PC-3 (cell line): Measurements from ENCODE around the gene IL18RAP. TPM values are rescaled to one million over a fixed set of nuclear protein-coding genes. Genes with fewer than 3 reads are reported as not detected.

Experiments used
- ATAC-seq: fragments of 200-7000 bp; cut with Tn5 transposase; 2 replicates; pipeline ENCODE4 v1.9.1; 2020; ENCODE audit warnings: mild to moderate bottlenecking, moderate library complexity
- BruUV-seq: library from RNA; stranded (reverse); fragments of 400-500 nt; replicated peaks from 2 replicates; lab custom pipeline; 2021; lab: Mats Ljungman, UMichigan
- CTCF ChIA-PET: fragments of 300-600 bp; sonication (Branson Sonifier 250); formaldehyde crosslinking; loops from one replicate; lab custom pipeline; 2022; ENCODE audit warnings: antibody characterized with exemption; lab: Charles Lee
- POLR2A ChIA-PET: fragments of 300-600 bp; sonication (Branson Sonifier 250); formaldehyde crosslinking; loops from one replicate; lab custom pipeline; 2022; ENCODE audit warnings: antibody characterized with exemption; ENCODE audit not compliant: unreplicated experiment; lab: Charles Lee
- DNase-seq: peaks from one replicate; pipeline ENCODE4 v3.0.0-alpha.2; 2015
- H2AFZ ChIP-seq: fragments of 300-600 bp; sonication (generic); 2 replicates; pipeline ENCODE4 v1.6.0; 2016; ENCODE audit warnings: antibody characterized with exemption, low read length
- H3F3A ChIP-seq: fragments of 300-600 bp; sonication (generic); one replicate; pipeline ENCODE4 v1.6.0; 2017; ENCODE audit warnings: antibody characterized with exemption, low read length, control low read depth, mild to moderate bottlenecking; ENCODE audit not compliant: unreplicated experiment
- H3K27ac ChIP-seq: fragments of 300-600 bp; sonication (generic); 2 replicates; pipeline ENCODE4 v1.5.1; 2016; ENCODE audit warnings: mild to moderate bottlenecking, low read length
- H3K27me3 ChIP-seq: fragments of 300-600 bp; sonication (generic); 2 replicates; pipeline ENCODE4 v1.6.1; 2016; ENCODE audit warnings: low read length, mixed read lengths
- H3K36me3 ChIP-seq: fragments of 300-600 bp; sonication (generic); 2 replicates; pipeline ENCODE4 v1.6.1; 2016; ENCODE audit warnings: low read depth, mixed run types, low read length, mixed read lengths
- H3K4me1 ChIP-seq: fragments of 300-600 bp; sonication (generic); 2 replicates; pipeline ENCODE4 v1.5.1; 2016; ENCODE audit warnings: low read length; ENCODE audit not compliant: insufficient read depth
- H3K4me2 ChIP-seq: fragments of 300-600 bp; sonication (generic); 2 replicates; pipeline ENCODE4 v1.6.0; 2016; ENCODE audit warnings: low read length
- H3K4me3 ChIP-seq: fragments of 300-600 bp; sonication (generic); 2 replicates; pipeline ENCODE4 v1.5.1; 2016; ENCODE audit warnings: mild to moderate bottlenecking, low read length, mixed read lengths
- H3K79me2 ChIP-seq: fragments of 300-600 bp; sonication (generic); 2 replicates; pipeline ENCODE4 v1.6.1; 2017; ENCODE audit warnings: low read length, mixed read lengths
- H3K9ac ChIP-seq: fragments of 300-600 bp; sonication (generic); 2 replicates; pipeline ENCODE4 v1.6.0; 2016; ENCODE audit warnings: mild to moderate bottlenecking, low read length
- H3K9me2 ChIP-seq: fragments of 300-600 bp; sonication (generic); replicated peaks from 2 replicates; pipeline ENCODE4 v1.6.1; 2016; ENCODE audit warnings: mixed run types, low read length, mixed read lengths
- H3K9me3 ChIP-seq: fragments of 300-600 bp; sonication (generic); 2 replicates; pipeline ENCODE4 v1.6.1; 2016; ENCODE audit warnings: low read length, mixed read lengths
- H4K20me1 ChIP-seq: fragments of 300-600 bp; sonication (generic); 2 replicates; pipeline ENCODE4 v1.6.1; 2016; ENCODE audit warnings: low read length, mixed read lengths
- CTCF ChIP-seq: fragments of 300-600 bp; sonication (generic); conservative IDR thresholded peaks from 2 replicates; pipeline ENCODE4 v1.5.1; 2017; ENCODE audit warnings: antibody characterized with exemption, low read depth, mild to moderate bottlenecking, low read length
- EZH2 ChIP-seq: fragments of 300-600 bp; sonication (generic); IDR thresholded peaks from one replicate; pipeline ENCODE4 v1.6.1; 2017; ENCODE audit warnings: antibody characterized with exemption, mild to moderate bottlenecking, low read length; ENCODE audit not compliant: unreplicated experiment
- EZH2phosphoT487 ChIP-seq: fragments of 300-600 bp; sonication (generic); IDR thresholded peaks from 2 replicates; pipeline ENCODE4 v1.6.1; 2018; ENCODE audit warnings: mild to moderate bottlenecking, antibody characterized with exemption, low read length, borderline replicate concordance
- intact Hi-C: fragments of 100-400 bp; cut with micrococcal nuclease; formaldehyde crosslinking; loops from 2 replicates; pipeline ENCODE4 v1.9.0; 2023
- total RNA-seq: library from RNA; depleted of rRNA; stranded (reverse); fragments of >200 nt; gene quantifications from 2 replicates; pipeline ENCODE4 v1.2.3, GENCODE V29; 2014

Gene IL18RAP
- total RNA-seq, 1 experiment from 2014 or later: not detected

- no peaks in the 10 kb centered on the region for H4K20me1 ChIP-seq
- H3K79me2 ChIP-seq: no peaks in the 10 kb centered on the region
- intact Hi-C loops: loop anchor here (1.0 kb wide), 3 partner anchors 143 to 333 kb away; no protein-coding TSS in a partner anchor
- ATAC-seq (no peak), DNase-seq (no peak)
- no peak overlapping the region for H3K9ac ChIP-seq
- H3F3A ChIP-seq: no peaks in the 10 kb centered on the region
- no peaks in the 10 kb centered on the region for H3K27me3 ChIP-seq
- ChIA-PET POLR2A (no interaction called here), CTCF (interaction anchor here (0.6 to 1.4 kb wide), 3 partner anchors 11 to 142 kb away, joined by 3 to 7 read pairs (median 3); no protein-coding TSS in a partner anchor)
- peak overlapping the region; percentile 36; the same call in 1 of the 2 replicates for H3K4me2 ChIP-seq
- TF ChIP-seq CTCF (no peak), EZH2 (no peak), EZH2phosphoT487 (no peak)
- no peaks in the 10 kb centered on the region for H3K36me3 ChIP-seq
- no peaks in the 10 kb centered on the region for H3K9me3 ChIP-seq
- BruUV-seq: no TSS peak
- H3K9me2 ChIP-seq: no peaks in the 10 kb centered on the region
- H3K4me3 ChIP-seq: no peak overlapping the region
- H2AFZ ChIP-seq: peak overlapping the region; percentile 52; the same call in 1 of the 2 replicates
- no peaks in the 10 kb centered on the region; the same call in 1 of the 2 replicates for H3K4me1 ChIP-seq
- H3K27ac ChIP-seq: no peak overlapping the region
Observed at GRCh38 chr2:102473631-102474030, 50.7 kb downstream of the IL18RAP start.

- DNase-seq (no peak), ATAC-seq (no peak)
- H3K9ac ChIP-seq: no peak overlapping the region
- H3K9me2 ChIP-seq: no peaks in the 10 kb centered on the region
- no peaks in the 10 kb centered on the region for H3F3A ChIP-seq
- ChIA-PET POLR2A (no interaction called here), CTCF (interaction anchor here (0.9 kb wide), 1 partner anchor 142 kb away, joined by 3 read pairs; no protein-coding TSS in a partner anchor)
- no peaks in the 10 kb centered on the region; the same call in 1 of the 2 replicates for H3K4me1 ChIP-seq
- no peaks in the 10 kb centered on the region for H3K27me3 ChIP-seq
- no peaks in the 10 kb centered on the region for H4K20me1 ChIP-seq
- H3K36me3 ChIP-seq: no peaks in the 10 kb centered on the region
- H3K4me2 ChIP-seq: no peak overlapping the region
- BruUV-seq: no TSS peak
- intact Hi-C loops: no loop called here
- H3K27ac ChIP-seq: no peak overlapping the region
- no peaks in the 10 kb centered on the region for H3K79me2 ChIP-seq
- TF ChIP-seq EZH2: no peak
- TF ChIP-seq CTCF: no peak
- TF ChIP-seq EZH2phosphoT487: no peak
- no peak overlapping the region for H3K4me3 ChIP-seq
- H2AFZ ChIP-seq: no peak overlapping the region
- H3K9me3 ChIP-seq: no peaks in the 10 kb centered on the region
Observed at GRCh38 chr2:102474785-102475184, 51.8 kb downstream of the IL18RAP start.

- H3K9me3 ChIP-seq: no peaks in the 10 kb centered on the region
- H2AFZ ChIP-seq: no peak overlapping the region
- H3K4me3 ChIP-seq: no peak overlapping the region
- ChIA-PET CTCF (no interaction called here), POLR2A (no interaction called here)
- intact Hi-C loops: no loop called here
- ATAC-seq (no peak), DNase-seq (no peak)
- H3K4me1 ChIP-seq: no peaks in the 10 kb centered on the region
- no peaks in the 10 kb centered on the region for H3F3A ChIP-seq
- no peaks in the 10 kb centered on the region for H3K79me2 ChIP-seq
- BruUV-seq: no TSS peak
- H3K9ac ChIP-seq: no peak overlapping the region
- no peaks in the 10 kb centered on the region for H3K36me3 ChIP-seq
- no peak overlapping the region for H3K4me2 ChIP-seq
- H3K27ac ChIP-seq: no peak overlapping the region
- H4K20me1 ChIP-seq: no peaks in the 10 kb centered on the region
- no peaks in the 10 kb centered on the region for H3K9me2 ChIP-seq
- no peak for TF ChIP-seq EZH2phosphoT487
- peak; percentile 28; the same call in 1 of the 2 replicates for TF ChIP-seq CTCF
- no peaks in the 10 kb centered on the region for H3K27me3 ChIP-seq
Observed at GRCh38 chr2:102478686-102479470, 55.9 kb downstream of the IL18RAP start.
